HUES48 (cell line): ENCODE data around the gene NAXE.

ENCODE experiments used
- H3K27ac ChIP-seq: one replicate; pipeline ENCODE4 v1.7.0; 2013; ENCODE audit warnings: low read depth, low read length, inconsistent platforms
- H3K27me3 ChIP-seq: 2 replicates; pipeline ENCODE4 v1.6.1; 2013; ENCODE audit warnings: mild to moderate bottlenecking, low read length; ENCODE audit not compliant: control insufficient read depth, insufficient read depth
- H3K36me3 ChIP-seq: 2 replicates; pipeline ENCODE4 v1.6.1; 2013; ENCODE audit warnings: low read length; ENCODE audit not compliant: control insufficient read depth, insufficient read depth
- H3K4me1 ChIP-seq: 2 replicates; pipeline ENCODE4 v1.6.1; 2013; ENCODE audit warnings: mild to moderate bottlenecking, low read length; ENCODE audit not compliant: control insufficient read depth, insufficient read depth
- H3K4me3 ChIP-seq: 2 replicates; pipeline ENCODE4 v1.5.1; 2013; ENCODE audit warnings: mild to moderate bottlenecking, low read depth, low read length
- H3K9ac ChIP-seq: 2 replicates; pipeline ENCODE4 v1.6.1; 2013; ENCODE audit warnings: mild to moderate bottlenecking, low read depth, low read length, moderate library complexity
- H3K9me3 ChIP-seq: 2 replicates; pipeline ENCODE4 v1.6.1; 2013; ENCODE audit warnings: low read length; ENCODE audit not compliant: control insufficient read depth, insufficient read depth

The NAXE gene

DNA sequence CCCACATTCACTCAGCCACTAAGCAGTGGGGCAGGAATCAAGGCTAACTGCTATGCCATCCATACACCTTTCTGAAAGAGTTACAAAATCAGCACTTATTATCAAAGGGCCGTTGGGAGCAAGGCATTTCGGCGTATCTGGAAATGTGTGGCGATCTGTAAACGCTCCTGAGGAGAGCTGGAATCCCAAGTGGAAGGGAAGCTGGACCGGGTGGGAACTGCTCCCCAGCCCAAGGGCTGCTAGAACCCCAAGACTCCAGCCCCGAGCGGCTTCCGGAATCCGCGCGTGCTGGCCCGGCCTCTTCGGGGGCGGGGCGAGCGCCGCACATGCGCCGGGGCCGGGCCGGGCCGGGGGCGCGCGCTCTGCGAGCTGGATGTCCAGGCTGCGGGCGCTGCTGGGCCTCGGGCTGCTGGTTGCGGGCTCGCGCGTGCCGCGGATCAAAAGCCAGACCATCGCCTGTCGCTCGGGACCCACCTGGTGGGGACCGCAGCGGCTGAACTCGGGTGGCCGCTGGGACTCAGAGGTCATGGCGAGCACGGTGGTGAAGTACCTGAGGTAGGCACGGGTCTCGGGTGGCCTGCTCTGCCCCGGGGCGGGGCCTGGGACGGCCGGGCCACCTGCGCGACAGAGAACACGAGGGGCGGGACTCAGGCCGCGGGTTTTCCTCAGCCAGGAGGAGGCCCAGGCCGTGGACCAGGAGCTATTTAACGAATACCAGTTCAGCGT lies at the start of gene NAXE:
TSS of gene NAXE (plus strand) at position 345 of the 726 bp plus-strand sequence. CDS start at position 374, 29 bp downstream.
- H3K27me3 ChIP-seq, result no peaks in the 10 kb centered on the region
- peak within 1 kb of the TSS; percentile 73 for H3K27ac ChIP-seq
- no peaks in the 10 kb centered on the region for H3K9me3 ChIP-seq
- peaks cover 7% of the 10 kb centered on the region; the same call in 1 of the 2 replicates for H3K4me1 ChIP-seq
- peak within 1 kb of the TSS; percentile 63 for H3K9ac ChIP-seq
- H3K36me3 ChIP-seq, result peaks cover 42% of the 10 kb centered on the region
- H3K4me3 ChIP-seq, result peak within 1 kb of the TSS; percentile 94

DNA sequence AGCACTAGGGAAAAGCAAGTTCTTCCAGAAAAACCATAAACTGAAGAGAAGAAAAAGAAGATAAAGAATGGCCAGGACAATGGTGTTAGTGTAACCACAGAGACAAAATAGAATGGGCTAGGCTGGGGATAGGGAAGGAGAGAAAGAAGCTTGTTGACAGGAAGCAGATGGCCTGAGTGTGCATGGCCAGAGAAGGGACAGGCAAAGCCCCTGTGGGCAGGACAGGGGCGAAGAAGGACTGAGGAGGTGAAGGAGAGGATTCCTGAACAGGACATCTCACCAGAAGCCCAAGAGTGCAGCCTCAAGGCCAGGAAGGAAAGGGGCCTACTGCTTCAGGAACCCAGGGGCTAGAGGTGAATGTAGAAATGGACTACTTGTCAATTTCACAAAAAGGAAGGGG lies 48.5 kb upstream of the NAXE start:
- no peaks in the 10 kb centered on the region for H3K9me3 ChIP-seq
- H3K4me3 ChIP-seq, result no peak overlapping the region
- no peak overlapping the region for H3K27ac ChIP-seq
- no peaks in the 10 kb centered on the region for H3K4me1 ChIP-seq
- no peaks in the 10 kb centered on the region for H3K27me3 ChIP-seq
- no peak overlapping the region for H3K9ac ChIP-seq
- peaks cover 70% of the 10 kb centered on the region for H3K36me3 ChIP-seq

- no peak overlapping the region for H3K9ac ChIP-seq
- H3K4me1 ChIP-seq, result no peaks in the 10 kb centered on the region
- no peak overlapping the region for H3K27ac ChIP-seq
- no peak overlapping the region for H3K4me3 ChIP-seq
- H3K27me3 ChIP-seq, result no peaks in the 10 kb centered on the region
- H3K9me3 ChIP-seq, result no peaks in the 10 kb centered on the region
- H3K36me3 ChIP-seq, result peaks cover 67% of the 10 kb centered on the region
Observed at GRCh38 chr1:156544592-156545102, 46.9 kb upstream of the NAXE start.

DNA sequence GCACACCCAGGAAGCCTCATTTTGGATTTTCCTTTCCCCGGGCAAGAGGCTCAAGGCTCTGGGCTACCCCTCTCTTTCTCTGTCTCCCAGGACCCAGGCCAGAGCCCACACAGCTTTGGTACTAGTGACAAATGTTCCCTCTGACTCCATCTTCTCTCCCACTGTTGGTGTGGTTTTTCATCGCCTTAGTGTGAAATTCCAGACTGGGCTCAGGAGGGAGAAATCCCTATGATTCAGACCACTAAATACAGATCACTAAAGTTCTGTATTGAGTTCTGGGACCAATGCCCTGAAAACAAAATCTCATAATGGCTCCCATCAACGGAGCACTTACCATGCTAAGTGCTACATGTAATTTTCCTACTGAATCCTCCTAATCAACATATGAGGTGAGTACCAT lies 45.3 kb upstream of the NAXE start:
- Histone ChIP-seq H3K4me1 (no peaks in the 10 kb centered on the region), H3K36me3 (peaks cover 67% of the 10 kb centered on the region), H3K4me3 (no peak overlapping the region), H3K9me3 (no peaks in the 10 kb centered on the region), H3K27me3 (no peaks in the 10 kb centered on the region), H3K9ac (no peak overlapping the region), H3K27ac (no peak overlapping the region)

DNA sequence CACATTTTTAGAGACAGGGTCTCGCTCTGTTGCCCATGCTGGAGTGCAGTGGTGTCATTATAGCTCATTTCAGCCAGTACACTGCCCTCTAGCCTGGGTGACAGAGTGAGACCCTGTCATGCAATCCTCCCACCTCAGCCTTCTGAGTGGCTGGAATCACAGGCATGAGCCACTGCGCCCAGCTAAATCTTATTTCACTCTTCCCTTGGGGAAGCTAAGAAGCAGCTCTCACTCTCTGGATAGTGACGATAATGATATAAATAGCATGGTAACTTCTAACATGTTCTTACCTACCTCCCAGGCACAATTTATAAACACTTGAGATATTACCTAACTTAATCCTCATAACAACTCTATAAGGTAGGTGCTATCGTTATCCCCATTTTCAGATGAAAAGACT lies 44.1 kb upstream of the NAXE start:
- Histone ChIP-seq H3K27ac (no peak overlapping the region), H3K4me3 (no peak overlapping the region), H3K36me3 (peaks cover 70% of the 10 kb centered on the region), H3K4me1 (no peaks in the 10 kb centered on the region), H3K9ac (no peak overlapping the region), H3K9me3 (no peaks in the 10 kb centered on the region), H3K27me3 (no peaks in the 10 kb centered on the region)

GRCh38 chr1:156547982-156548381 lies 43.6 kb upstream of the NAXE start:
- Histone ChIP-seq H3K27me3 (no peaks in the 10 kb centered on the region), H3K4me1 (no peaks in the 10 kb centered on the region), H3K9ac (no peak overlapping the region), H3K36me3 (peaks cover 72% of the 10 kb centered on the region), H3K27ac (no peak overlapping the region), H3K4me3 (no peak overlapping the region), H3K9me3 (no peaks in the 10 kb centered on the region)

GRCh38 chr1:156549390-156549789 lies 42.2 kb upstream of the NAXE start:
- no peaks in the 10 kb centered on the region for H3K9me3 ChIP-seq
- no peak overlapping the region for H3K9ac ChIP-seq
- H3K36me3 ChIP-seq, result peaks cover 74% of the 10 kb centered on the region
- H3K27me3 ChIP-seq, result no peaks in the 10 kb centered on the region
- H3K4me1 ChIP-seq, result no peaks in the 10 kb centered on the region
- H3K27ac ChIP-seq, result no peak overlapping the region
- H3K4me3 ChIP-seq, result no peak overlapping the region

GRCh38 chr1:156549831-156550230 lies 41.7 kb upstream of the NAXE start:
- H3K27me3 ChIP-seq, result no peaks in the 10 kb centered on the region
- no peak overlapping the region for H3K4me3 ChIP-seq
- H3K9me3 ChIP-seq, result no peaks in the 10 kb centered on the region
- no peak overlapping the region for H3K27ac ChIP-seq
- H3K4me1 ChIP-seq, result no peaks in the 10 kb centered on the region
- no peak overlapping the region for H3K9ac ChIP-seq
- H3K36me3 ChIP-seq, result peaks cover 77% of the 10 kb centered on the region

GRCh38 chr1:156550346-156550745 lies 41.2 kb upstream of the NAXE start:
- H3K27ac ChIP-seq, result no peak overlapping the region
- peaks cover 82% of the 10 kb centered on the region for H3K36me3 ChIP-seq
- H3K4me3 ChIP-seq, result no peak overlapping the region
- no peaks in the 10 kb centered on the region for H3K27me3 ChIP-seq
- no peak overlapping the region for H3K9ac ChIP-seq
- no peaks in the 10 kb centered on the region for H3K4me1 ChIP-seq
- no peaks in the 10 kb centered on the region for H3K9me3 ChIP-seq

- Histone ChIP-seq H3K27ac (no peak overlapping the region), H3K9ac (no peak overlapping the region), H3K4me3 (no peak overlapping the region), H3K9me3 (no peaks in the 10 kb centered on the region), H3K27me3 (no peaks in the 10 kb centered on the region), H3K4me1 (no peaks in the 10 kb centered on the region), H3K36me3 (peaks cover 89% of the 10 kb centered on the region)
Observed at GRCh38 chr1:156551066-156551643, 40.4 kb upstream of the NAXE start.

GRCh38 chr1:156551869-156552268 lies 39.7 kb upstream of the NAXE start:
- H3K27ac ChIP-seq, result no peak overlapping the region
- H3K4me1 ChIP-seq, result no peaks in the 10 kb centered on the region
- H3K36me3 ChIP-seq, result peaks cover 88% of the 10 kb centered on the region
- H3K9ac ChIP-seq, result no peak overlapping the region
- H3K27me3 ChIP-seq, result no peaks in the 10 kb centered on the region
- no peaks in the 10 kb centered on the region for H3K9me3 ChIP-seq
- H3K4me3 ChIP-seq, result no peak overlapping the region
